Hindlimb muscle (tissue), 1 donor: ENCODE measurements around the gene IRX1. TPM values are rescaled to one million over a fixed set of nuclear protein-coding genes. Genes with fewer than 3 reads are reported as not detected.

ENCODE experiments used
- DNase-seq: peaks from one replicate; pipeline ENCODE4 v3.0.0-alpha.2; 2013
- polyA plus RNA-seq: library from polyadenylated mRNA; unstranded; fragments of 120-200 nt; gene quantifications from one replicate; pipeline ENCODE4 v1.2.1, GENCODE V29; 2013; ENCODE audit not compliant: insufficient read length

Gene IRX1
- 0.77 TPM for polyA plus RNA-seq

GRCh38 chr5:3595006-3595961 lies at the start of gene IRX1:
Gene IRX1, plus strand, starts transcription at chr5:3595832. Its CDS starts 274 bp downstream, at chr5:3596106.
- DNase-seq = no peak

DNA sequence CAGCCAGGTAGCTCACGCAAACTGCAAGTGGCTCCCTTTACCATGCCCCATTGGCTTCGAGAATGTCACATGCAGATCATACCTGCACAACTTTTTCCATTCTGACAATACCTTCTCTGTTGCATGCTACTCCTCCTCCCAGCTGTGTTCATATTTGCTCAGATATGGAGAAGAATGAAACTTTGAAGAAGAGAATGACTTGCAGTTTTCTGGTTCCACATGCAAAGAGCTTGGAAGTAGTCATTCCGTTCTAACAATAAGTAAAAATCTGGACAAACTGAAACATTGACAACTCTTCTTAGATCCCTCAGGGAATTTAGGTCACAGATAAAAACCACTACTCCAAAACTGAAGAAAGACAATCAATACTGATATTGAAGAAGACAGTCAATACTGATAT lies 49.6 kb upstream of the IRX1 start:
- DNase-seq = no peak

DNA sequence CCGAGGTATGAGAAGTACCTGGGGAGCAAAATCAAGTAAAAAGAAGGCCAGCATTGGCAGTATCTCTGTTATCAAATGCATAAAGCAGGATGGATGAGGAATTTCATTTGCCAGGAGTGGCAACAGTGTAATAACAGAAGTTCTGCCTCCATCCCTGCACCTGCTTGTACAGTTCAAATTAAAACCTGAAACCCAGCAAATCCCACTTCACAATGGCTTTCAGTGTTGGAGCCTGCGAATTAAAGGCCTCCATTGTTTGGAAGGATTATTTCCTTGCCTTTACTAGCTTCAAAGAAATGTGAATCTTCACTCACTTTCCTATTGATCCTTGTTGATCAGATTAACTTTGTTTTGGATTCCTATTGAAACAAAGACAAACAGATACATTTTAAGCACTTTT lies 31.5 kb upstream of the IRX1 start:
- no peak for DNase-seq

- DNase-seq = no peak
Measured at GRCh38 chr5:3564827-3565518, 30.7 kb upstream of the IRX1 start.

DNA sequence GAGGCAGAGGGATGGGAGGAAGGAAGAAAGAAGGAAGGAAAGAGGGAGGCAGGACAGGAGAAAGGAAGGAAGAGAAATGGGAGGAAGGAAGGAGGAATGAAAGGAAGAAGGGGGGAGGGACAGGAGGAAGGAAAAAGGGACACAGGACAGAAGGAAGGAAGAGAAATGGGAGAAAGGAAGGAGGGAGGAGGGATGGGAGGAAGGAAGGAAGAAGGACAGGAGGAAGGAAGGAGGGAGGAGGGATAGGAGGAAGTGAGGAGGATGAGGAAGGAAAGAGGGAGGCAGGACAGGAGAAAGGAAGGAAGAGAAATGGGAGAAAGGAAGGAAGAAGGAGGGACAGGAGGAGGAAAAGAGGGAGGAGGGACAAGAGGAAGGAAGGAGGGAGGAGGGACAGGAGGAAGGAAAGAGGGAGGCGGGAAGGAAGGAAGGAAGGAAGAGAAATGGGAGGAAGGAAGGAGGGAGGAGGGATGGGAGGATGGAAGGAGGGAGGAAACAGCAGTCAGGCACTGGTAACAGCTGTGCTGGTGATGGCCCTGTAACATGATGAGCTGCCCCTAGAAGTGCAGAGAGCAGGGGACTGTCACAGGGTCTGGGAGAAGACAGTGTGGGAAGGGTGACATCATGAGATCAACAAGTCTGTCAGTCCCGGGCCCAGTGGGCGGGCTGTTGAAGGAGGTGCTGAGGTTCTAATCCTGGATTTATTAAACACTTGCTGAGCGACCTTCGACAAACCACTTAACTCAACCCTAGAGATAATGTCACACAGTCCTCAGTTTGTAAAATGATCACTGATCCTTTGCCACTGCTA lies 10.7 kb upstream of the IRX1 start:
- DNase-seq = no peak

DNA sequence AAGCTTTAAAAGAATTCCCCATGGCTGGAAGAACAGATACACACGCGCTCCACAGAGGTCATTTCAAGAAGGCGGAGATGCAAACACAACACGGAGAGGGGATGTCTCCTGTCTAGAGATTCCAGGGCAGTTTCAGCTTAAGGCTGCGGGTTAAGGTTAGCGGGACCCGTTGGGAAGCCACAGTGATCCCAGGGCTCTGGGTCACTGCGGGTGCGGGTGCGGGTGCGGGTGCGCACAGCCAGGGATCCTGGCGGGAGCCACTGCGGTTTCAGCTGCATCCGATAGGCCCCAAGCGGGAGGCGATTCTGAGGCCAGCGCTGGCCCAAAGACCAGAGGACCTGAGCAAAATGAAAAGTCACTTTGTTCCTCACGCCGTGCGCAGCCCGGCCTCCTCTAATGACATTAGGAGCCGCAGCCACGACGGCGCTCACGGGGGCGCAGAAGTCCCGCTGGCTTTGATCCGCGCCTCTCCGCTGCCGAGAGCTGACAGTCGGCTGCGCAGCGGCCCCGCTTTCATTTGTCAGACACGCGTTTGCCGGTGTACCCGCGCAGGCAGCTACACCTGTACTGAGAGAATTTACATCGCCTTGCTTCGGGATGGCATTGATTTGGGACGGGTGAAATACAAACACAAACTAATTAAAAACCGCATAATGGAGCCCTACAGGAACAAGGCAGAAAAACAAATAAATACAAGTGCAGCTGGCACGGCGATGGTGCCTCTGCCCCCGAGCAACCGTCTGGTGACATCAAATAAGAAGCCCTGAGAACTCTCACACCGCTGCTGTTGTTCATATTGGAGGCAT lies 5.3 kb upstream of the IRX1 start:
- no peak for DNase-seq

DNA sequence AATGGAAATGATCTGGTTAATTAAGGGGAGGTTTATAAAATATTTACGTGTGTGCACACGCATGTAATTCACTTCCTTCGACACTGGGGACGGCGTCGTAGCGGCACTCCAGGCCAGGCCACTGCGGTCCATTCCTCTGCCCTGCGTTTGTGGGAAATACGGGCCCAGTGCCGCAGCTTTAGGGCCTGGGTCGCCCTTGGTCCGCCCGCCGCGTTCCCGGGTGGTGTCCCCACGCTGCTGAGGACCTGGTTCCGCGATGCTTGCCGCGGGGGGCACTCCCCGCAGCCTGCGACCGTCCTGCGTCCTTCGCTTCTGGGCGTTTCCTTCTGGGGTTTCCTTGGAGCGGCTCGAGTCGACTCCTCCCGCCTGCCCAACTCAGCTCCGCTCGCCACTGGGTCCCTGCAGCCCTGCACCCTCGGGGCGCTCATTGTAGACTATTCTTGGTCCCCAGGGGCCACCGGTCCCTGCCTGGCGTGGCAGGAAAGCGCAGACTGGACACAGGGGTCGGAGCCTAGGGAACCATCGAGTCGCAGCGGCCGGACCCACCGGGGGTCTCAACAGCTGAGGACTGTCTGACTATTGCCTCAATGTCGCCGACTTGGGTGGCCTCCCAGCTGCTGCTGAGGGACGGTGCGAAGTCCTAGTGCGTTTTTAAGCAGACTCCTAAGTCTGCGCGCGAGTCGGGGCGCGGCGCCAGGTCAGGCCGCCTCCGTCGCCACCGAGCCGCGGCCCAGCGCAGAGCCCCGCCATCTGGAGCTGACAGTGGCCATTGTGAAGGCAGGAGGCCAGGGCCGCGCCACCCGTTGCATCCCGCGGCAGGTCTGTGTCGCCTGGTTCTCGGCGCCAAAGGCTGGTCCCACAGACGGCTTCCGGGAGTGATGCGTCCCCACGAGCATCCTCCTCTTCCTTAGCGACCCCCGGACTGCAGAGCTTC lies 4.4 kb upstream of the IRX1 start:
- no peak for DNase-seq

- no peak for DNase-seq
Measured at GRCh38 chr5:3592298-3592697, 3.3 kb upstream of the IRX1 start.

GRCh38 chr5:3593771-3594509 lies 1.7 kb upstream of the IRX1 start:
- no peak for DNase-seq

DNA sequence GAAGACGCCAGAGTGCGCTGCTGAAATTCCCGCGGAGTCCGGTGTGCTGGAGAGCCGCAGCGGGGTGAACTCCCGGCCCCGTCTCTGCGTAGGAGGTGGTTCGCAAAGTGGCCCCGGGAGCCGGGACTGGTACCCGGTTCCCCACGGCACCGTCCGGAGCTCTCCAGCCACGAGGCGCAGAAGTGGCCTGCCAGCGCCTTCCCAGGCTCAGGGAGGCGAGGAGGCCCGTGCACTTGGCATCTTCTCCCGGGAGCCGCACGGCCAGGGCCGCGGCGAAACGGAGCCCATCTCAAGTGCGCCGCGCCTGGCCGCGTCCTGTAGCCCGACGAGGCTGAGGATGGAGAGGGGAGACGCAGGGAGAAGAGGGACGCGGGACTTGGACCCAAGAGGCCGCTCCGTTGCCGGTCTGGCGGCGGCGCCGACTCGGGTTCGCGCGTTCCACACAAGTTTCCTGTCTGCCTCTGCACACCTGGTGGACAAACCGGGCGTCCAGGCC lies 1.1 kb upstream of the IRX1 start:
- no peak for DNase-seq

- no peak for DNase-seq
Measured at GRCh38 chr5:3596261-3596825, 711 bp downstream of the IRX1 start.

- no peak for DNase-seq
Measured at GRCh38 chr5:3596857-3597166, 1.2 kb downstream of the IRX1 start.

DNA sequence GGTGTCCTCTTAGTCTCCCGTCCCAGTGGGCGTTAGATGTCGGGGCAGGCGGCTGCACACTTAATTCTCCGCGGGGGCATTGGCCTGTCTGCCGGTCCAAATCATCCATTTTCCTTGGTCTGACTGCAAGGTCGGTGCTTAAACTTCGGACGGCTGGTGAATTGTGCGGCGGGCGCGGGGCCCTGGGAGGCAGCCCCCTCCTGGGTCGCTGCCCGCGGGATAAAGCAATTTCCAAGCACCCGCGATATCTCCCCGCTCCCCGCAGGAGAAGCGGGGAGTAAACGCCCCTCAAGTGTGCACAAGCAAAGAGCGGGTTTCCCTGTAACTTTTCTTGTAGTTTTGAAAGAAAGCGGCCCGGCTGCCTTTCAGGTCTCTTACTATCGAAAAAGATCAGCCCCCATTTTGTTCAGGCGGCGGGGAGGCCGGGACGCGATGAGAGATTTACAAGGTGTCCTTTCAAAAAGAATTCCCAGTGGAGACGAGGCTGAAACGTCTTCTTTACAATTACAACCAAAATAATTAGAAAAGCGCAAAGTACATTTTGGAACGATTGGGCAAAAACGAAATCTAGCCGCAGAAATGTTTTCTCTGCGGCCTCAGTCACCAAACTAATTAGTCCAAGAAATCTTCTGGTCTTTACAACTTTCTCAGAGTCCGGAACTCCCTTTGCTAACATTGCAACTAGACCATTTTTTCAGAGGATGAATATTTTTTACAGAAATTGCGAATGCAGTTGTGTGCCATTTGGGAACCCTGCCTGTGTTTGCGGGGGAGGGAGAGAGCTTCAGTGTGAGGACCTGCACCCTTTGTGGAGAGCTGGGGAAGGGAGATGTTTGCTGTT lies 1.8 kb downstream of the IRX1 start:
- DNase-seq = no peak

DNA sequence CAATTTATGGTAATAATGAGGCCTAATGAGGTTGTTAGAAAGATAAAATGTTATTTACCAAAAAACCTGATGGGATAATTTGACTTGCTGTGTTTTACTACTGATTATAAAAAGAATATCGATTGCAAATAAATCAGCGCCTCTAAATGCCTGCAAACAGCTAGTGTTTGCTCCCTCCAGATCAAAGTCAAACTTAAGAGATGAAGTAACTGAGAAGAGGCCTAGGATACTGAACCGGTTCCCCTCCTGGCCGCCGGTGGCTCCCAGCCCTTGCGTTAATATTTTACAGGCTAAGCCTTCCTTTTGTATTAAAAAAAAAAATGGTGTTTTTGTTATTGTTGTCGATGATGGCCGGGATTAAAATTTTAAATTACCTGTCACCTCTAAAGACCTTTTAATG lies 2.6 kb downstream of the IRX1 start:
- no peak for DNase-seq

GRCh38 chr5:3598769-3599211 lies 3.2 kb downstream of the IRX1 start:
- no peak for DNase-seq

DNA sequence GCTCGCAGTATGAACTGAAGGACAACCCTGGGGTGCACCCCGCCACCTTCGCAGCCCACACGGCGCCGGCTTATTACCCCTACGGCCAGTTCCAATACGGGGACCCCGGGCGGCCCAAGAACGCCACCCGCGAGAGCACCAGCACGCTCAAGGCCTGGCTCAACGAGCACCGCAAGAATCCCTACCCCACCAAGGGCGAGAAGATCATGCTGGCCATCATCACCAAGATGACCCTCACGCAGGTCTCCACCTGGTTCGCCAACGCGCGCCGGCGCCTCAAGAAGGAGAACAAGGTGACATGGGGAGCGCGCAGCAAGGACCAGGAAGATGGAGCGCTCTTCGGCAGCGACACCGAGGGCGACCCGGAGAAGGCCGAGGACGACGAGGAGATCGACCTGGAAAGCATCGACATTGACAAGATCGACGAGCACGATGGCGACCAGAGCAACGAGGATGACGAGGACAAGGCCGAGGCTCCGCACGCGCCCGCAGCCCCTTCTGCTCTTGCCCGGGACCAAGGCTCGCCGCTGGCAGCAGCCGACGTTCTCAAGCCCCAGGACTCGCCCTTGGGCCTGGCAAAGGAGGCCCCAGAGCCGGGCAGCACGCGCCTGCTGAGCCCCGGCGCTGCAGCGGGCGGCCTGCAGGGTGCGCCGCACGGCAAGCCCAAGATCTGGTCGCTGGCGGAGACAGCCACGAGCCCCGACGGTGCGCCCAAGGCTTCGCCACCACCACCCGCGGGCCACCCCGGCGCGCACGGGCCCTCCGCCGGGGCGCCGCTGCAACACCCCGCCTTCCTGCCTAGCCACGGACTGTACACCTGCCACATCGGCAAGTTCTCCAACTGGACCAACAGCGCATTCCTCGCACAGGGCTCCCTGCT lies 3.8 kb downstream of the IRX1 start:
- DNase-seq = no peak
